ENCODE measurements around the gene TMEM168.
"Not testable (repeated sequence)": the region's sequence is repeated elsewhere in the genome, so short reads cannot be mapped to it uniquely, and the experiment has no call there.

Gene TMEM168

GRCh38 chr7:112749775-112750174 lies 40.4 kb downstream of the TMEM168 start:
- H3K36me3 ChIP-seq (ENCODE audit: insufficient read depth, low read length): no peaks in the 10 kb centered on the region
- H3K27ac ChIP-seq (ENCODE audit: low read depth, low read length): no peak overlapping the region

GRCh38 chr7:112748381-112748780 lies 41.8 kb downstream of the TMEM168 start:
- no peaks in the 10 kb centered on the region for H3K36me3 ChIP-seq (ENCODE audit: insufficient read depth, low read length)
- peaks cover 6% of the 10 kb centered on the region for H3K4me1 ChIP-seq (ENCODE audit: control insufficient read depth, insufficient read depth, low read length, unreplicated experiment)
- H2AFZ ChIP-seq (ENCODE audit: low read length, unreplicated experiment): no peak overlapping the region
- no peak overlapping the region for H3K4me3 ChIP-seq (ENCODE audit: low read depth, low read length)
- H3K27ac ChIP-seq (ENCODE audit: low read depth, low read length): no peak overlapping the region
- no peaks in the 10 kb centered on the region for H3K27me3 ChIP-seq (ENCODE audit: insufficient read depth, low read length)
- no peaks in the 10 kb centered on the region for H3K79me2 ChIP-seq (ENCODE audit: control insufficient read depth, insufficient read depth, low read length, unreplicated experiment)

More at GRCh38 chr7:112749775-112750174, 40.4 kb downstream of the TMEM168 start:
- H3K27me3 ChIP-seq (ENCODE audit: insufficient read depth, low read length): no peaks in the 10 kb centered on the region
- H3K4me1 ChIP-seq (ENCODE audit: control insufficient read depth, insufficient read depth, low read length, unreplicated experiment): peaks cover 6% of the 10 kb centered on the region
- no peaks in the 10 kb centered on the region for H3K79me2 ChIP-seq (ENCODE audit: control insufficient read depth, insufficient read depth, low read length, unreplicated experiment)
- no peak overlapping the region for H3K4me3 ChIP-seq (ENCODE audit: low read depth, low read length)
- no peak overlapping the region for H2AFZ ChIP-seq (ENCODE audit: low read length, unreplicated experiment)

GRCh38 chr7:112745635-112746034 lies 44.6 kb downstream of the TMEM168 start:
- no peak overlapping the region for H3K4me3 ChIP-seq (ENCODE audit: low read depth, low read length)
- peaks cover 6% of the 10 kb centered on the region for H3K4me1 ChIP-seq (ENCODE audit: control insufficient read depth, insufficient read depth, low read length, unreplicated experiment)
- H3K79me2 ChIP-seq (ENCODE audit: control insufficient read depth, insufficient read depth, low read length, unreplicated experiment): no peaks in the 10 kb centered on the region
- H3K27me3 ChIP-seq (ENCODE audit: insufficient read depth, low read length): no peaks in the 10 kb centered on the region
- no peaks in the 10 kb centered on the region for H3K36me3 ChIP-seq (ENCODE audit: insufficient read depth, low read length)
- H2AFZ ChIP-seq (ENCODE audit: low read length, unreplicated experiment): no peak overlapping the region
- no peak overlapping the region for H3K27ac ChIP-seq (ENCODE audit: low read depth, low read length)

- Histone ChIP-seq H3K36me3 (ENCODE audit: insufficient read depth, low read length) (no peaks in the 10 kb centered on the region), H3K4me3 (ENCODE audit: low read depth, low read length) (no peak overlapping the region), H3K79me2 (ENCODE audit: control insufficient read depth, insufficient read depth, low read length, unreplicated experiment) (no peaks in the 10 kb centered on the region), H3K27me3 (ENCODE audit: insufficient read depth, low read length) (no peaks in the 10 kb centered on the region), H3K4me1 (ENCODE audit: control insufficient read depth, insufficient read depth, low read length, unreplicated experiment) (peaks cover 6% of the 10 kb centered on the region), H3K27ac (ENCODE audit: low read depth, low read length) (no peak overlapping the region), H2AFZ (ENCODE audit: low read length, unreplicated experiment) (no peak overlapping the region)
These were observed 45.4 kb downstream of the TMEM168 start for GRCh38 chr7:112744818-112745217.

GRCh38 chr7:112743811-112744210 lies 46.4 kb downstream of the TMEM168 start:
- Histone ChIP-seq H3K36me3 (ENCODE audit: insufficient read depth, low read length) (no peaks in the 10 kb centered on the region; the same call in 1 of the 2 replicates), H3K79me2 (ENCODE audit: control insufficient read depth, insufficient read depth, low read length, unreplicated experiment) (no peaks in the 10 kb centered on the region), H3K4me3 (ENCODE audit: low read depth, low read length) (no peak overlapping the region), H3K27me3 (ENCODE audit: insufficient read depth, low read length) (no peaks in the 10 kb centered on the region), H3K27ac (ENCODE audit: low read depth, low read length) (no peak overlapping the region), H3K4me1 (ENCODE audit: control insufficient read depth, insufficient read depth, low read length, unreplicated experiment) (peaks cover 6% of the 10 kb centered on the region), H2AFZ (ENCODE audit: low read length, unreplicated experiment) (no peak overlapping the region)

- Histone ChIP-seq H3K27me3 (ENCODE audit: insufficient read depth, low read length) (no peaks in the 10 kb centered on the region), H3K27ac (ENCODE audit: low read depth, low read length) (no peak overlapping the region), H2AFZ (ENCODE audit: low read length, unreplicated experiment) (no peak overlapping the region), H3K36me3 (ENCODE audit: insufficient read depth, low read length) (no peaks in the 10 kb centered on the region; the same call in 1 of the 2 replicates), H3K79me2 (ENCODE audit: control insufficient read depth, insufficient read depth, low read length, unreplicated experiment) (no peaks in the 10 kb centered on the region), H3K4me3 (ENCODE audit: low read depth, low read length) (no peak overlapping the region), H3K4me1 (ENCODE audit: control insufficient read depth, insufficient read depth, low read length, unreplicated experiment) (no peaks in the 10 kb centered on the region)
These were observed 49.5 kb downstream of the TMEM168 start for GRCh38 chr7:112740667-112741066.

GRCh38 chr7:112739436-112740180 lies 50.6 kb downstream of the TMEM168 start:
- Histone ChIP-seq H3K4me1 (ENCODE audit: control insufficient read depth, insufficient read depth, low read length, unreplicated experiment) (no peaks in the 10 kb centered on the region), H3K27me3 (ENCODE audit: insufficient read depth, low read length) (no peaks in the 10 kb centered on the region), H2AFZ (ENCODE audit: low read length, unreplicated experiment) (no peak overlapping the region), H3K27ac (ENCODE audit: low read depth, low read length) (no peak overlapping the region), H3K36me3 (ENCODE audit: insufficient read depth, low read length) (no peaks in the 10 kb centered on the region; the same call in 1 of the 2 replicates), H3K79me2 (ENCODE audit: control insufficient read depth, insufficient read depth, low read length, unreplicated experiment) (no peaks in the 10 kb centered on the region), H3K4me3 (ENCODE audit: low read depth, low read length) (no peak overlapping the region)

- Histone ChIP-seq H2AFZ (ENCODE audit: low read length, unreplicated experiment) (no peak overlapping the region), H3K4me3 (ENCODE audit: low read depth, low read length) (no peak overlapping the region), H3K27me3 (ENCODE audit: insufficient read depth, low read length) (no peaks in the 10 kb centered on the region), H3K79me2 (ENCODE audit: control insufficient read depth, insufficient read depth, low read length, unreplicated experiment) (no peaks in the 10 kb centered on the region), H3K4me1 (ENCODE audit: control insufficient read depth, insufficient read depth, low read length, unreplicated experiment) (no peaks in the 10 kb centered on the region), H3K36me3 (ENCODE audit: insufficient read depth, low read length) (no peaks in the 10 kb centered on the region; the same call in 1 of the 2 replicates), H3K27ac (ENCODE audit: low read depth, low read length) (no peak overlapping the region)
These were observed 54.9 kb downstream of the TMEM168 start for GRCh38 chr7:112735261-112735660.

GRCh38 chr7:112731324-112731723 lies 58.9 kb downstream of the TMEM168 start:
- H2AFZ ChIP-seq (ENCODE audit: low read length, unreplicated experiment); H3K79me2 ChIP-seq (ENCODE audit: control insufficient read depth, insufficient read depth, low read length, unreplicated experiment); H3K27ac ChIP-seq (ENCODE audit: low read depth, low read length); H3K27me3 ChIP-seq (ENCODE audit: insufficient read depth, low read length); H3K36me3 ChIP-seq (ENCODE audit: insufficient read depth, low read length); H3K4me1 ChIP-seq (ENCODE audit: control insufficient read depth, insufficient read depth, low read length, unreplicated experiment); H3K4me3 ChIP-seq (ENCODE audit: low read depth, low read length): not testable (repeated sequence)

GRCh38 chr7:112726076-112726475 lies 64.1 kb downstream of the TMEM168 start:
- Histone ChIP-seq H2AFZ (ENCODE audit: low read length, unreplicated experiment) (no peak overlapping the region), H3K79me2 (ENCODE audit: control insufficient read depth, insufficient read depth, low read length, unreplicated experiment) (no peaks in the 10 kb centered on the region), H3K27ac (ENCODE audit: low read depth, low read length) (no peak overlapping the region), H3K27me3 (ENCODE audit: insufficient read depth, low read length) (no peaks in the 10 kb centered on the region), H3K4me3 (ENCODE audit: low read depth, low read length) (no peak overlapping the region), H3K4me1 (ENCODE audit: control insufficient read depth, insufficient read depth, low read length, unreplicated experiment) (peaks cover 19% of the 10 kb centered on the region), H3K36me3 (ENCODE audit: insufficient read depth, low read length) (no peaks in the 10 kb centered on the region)

- peak overlapping the region; percentile 31; the same call in 1 of the 2 replicates for H3K4me3 ChIP-seq (ENCODE audit: low read depth, low read length)
- peaks cover 19% of the 10 kb centered on the region for H3K4me1 ChIP-seq (ENCODE audit: control insufficient read depth, insufficient read depth, low read length, unreplicated experiment)
- no peaks in the 10 kb centered on the region for H3K36me3 ChIP-seq (ENCODE audit: insufficient read depth, low read length)
- peak overlapping the region; percentile 59 for H3K27ac ChIP-seq (ENCODE audit: low read depth, low read length)
- H3K79me2 ChIP-seq (ENCODE audit: control insufficient read depth, insufficient read depth, low read length, unreplicated experiment): no peaks in the 10 kb centered on the region
- no peaks in the 10 kb centered on the region for H3K27me3 ChIP-seq (ENCODE audit: insufficient read depth, low read length)
- peak overlapping the region; percentile 15 for H2AFZ ChIP-seq (ENCODE audit: low read length, unreplicated experiment)
These were observed 66.8 kb downstream of the TMEM168 start for GRCh38 chr7:112723416-112723815.

Measured in ACC112 (cell line).